ENCODE data around the gene CDH22.

CDH22 gene

DNA sequence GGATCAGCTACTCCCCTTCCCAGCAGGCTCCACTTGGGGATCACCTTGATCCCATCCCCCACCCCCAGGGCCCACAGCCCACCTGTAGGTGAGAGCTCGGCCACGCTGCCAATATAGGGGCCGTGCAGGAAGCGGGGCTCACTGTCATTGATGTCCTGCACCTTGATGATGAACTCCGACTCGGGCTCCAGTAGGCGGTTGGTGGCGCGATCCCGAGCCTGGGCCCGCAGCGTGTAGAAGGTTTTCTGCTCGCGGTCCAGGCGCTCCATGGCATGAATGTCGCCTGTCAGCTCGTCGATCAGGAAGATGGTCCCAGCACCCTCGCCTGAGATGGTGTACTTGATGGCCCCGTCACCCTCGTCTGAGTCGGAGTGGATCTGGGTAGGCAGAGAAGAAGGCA lies 67.4 kb downstream of the CDH22 start:
- H3K4me3 ChIP-seq (ENCODE audit: low read length), result no peak overlapping the region
- no peaks in the 10 kb centered on the region for H3K27me3 ChIP-seq (ENCODE audit: control insufficient read depth, insufficient read depth, low read length)
- H3K9me3 ChIP-seq (ENCODE audit: control insufficient read depth, insufficient read depth, low read length), result no peaks in the 10 kb centered on the region
- no CpG with 5 or more reads among the region's 22 CpGs for WGBS (ENCODE audit: insufficient coverage, insufficient read length)
- no peaks in the 10 kb centered on the region for H3K36me3 ChIP-seq (ENCODE audit: control insufficient read depth, insufficient read depth, low read length)
- no peak overlapping the region for H3K27ac ChIP-seq (ENCODE audit: low read length)
- H3K4me1 ChIP-seq (ENCODE audit: control insufficient read depth, insufficient read depth, low read length), result no peaks in the 10 kb centered on the region; the same call in 1 of the 2 replicates
- no peak for DNase-seq (ENCODE audit: low read depth, low spot score)

DNA sequence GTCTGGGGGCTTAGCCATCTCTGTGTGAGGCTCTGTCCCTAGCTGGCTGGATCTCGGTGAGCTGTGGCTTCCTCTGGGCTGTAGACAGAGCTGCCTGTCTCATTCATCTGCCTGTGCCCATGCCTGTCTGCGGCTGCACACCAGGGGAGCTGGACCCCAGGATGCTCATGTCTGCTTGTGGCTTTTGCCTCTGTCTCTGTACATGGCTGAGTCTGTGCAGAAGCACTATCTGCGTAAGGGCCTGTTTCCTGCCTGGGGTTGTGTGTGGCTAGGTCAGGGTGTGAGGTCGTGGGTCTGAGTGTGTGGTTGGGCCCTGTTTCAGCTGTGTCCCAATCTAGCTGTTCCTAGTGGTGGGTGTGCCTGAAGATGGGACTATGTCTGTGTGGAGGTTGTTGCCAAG lies 68.2 kb downstream of the CDH22 start:
- Histone ChIP-seq H3K27ac (ENCODE audit: low read length) (no peak overlapping the region), H3K4me1 (ENCODE audit: control insufficient read depth, insufficient read depth, low read length) (no peaks in the 10 kb centered on the region; the same call in 1 of the 2 replicates), H3K36me3 (ENCODE audit: control insufficient read depth, insufficient read depth, low read length) (no peaks in the 10 kb centered on the region), H3K4me3 (ENCODE audit: low read length) (no peak overlapping the region), H3K27me3 (ENCODE audit: control insufficient read depth, insufficient read depth, low read length) (no peaks in the 10 kb centered on the region), H3K9me3 (ENCODE audit: control insufficient read depth, insufficient read depth, low read length) (no peaks in the 10 kb centered on the region)
- no peak for DNase-seq (ENCODE audit: low read depth, low spot score)
- WGBS (ENCODE audit: insufficient coverage, insufficient read length), result no CpG with 5 or more reads among the region's 4 CpGs

DNA sequence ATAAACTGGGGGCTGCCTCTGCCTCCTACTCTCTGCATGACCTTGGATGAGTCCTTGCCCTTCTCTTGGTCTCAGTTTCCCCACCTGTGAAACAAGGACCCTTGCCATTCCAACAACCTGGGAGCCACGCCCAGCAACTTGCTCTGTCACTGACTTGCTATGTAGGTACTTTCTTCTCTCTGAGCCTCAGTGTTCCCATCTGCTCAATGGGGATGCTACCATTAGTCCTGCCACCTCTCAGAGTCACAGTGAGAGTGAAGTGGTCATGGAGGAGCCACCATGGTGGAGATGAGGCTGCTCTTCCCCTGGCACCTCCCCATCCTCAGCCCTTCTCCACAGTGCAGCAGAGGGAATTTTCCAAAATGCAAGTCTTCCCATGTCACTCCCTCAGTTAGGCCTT lies 70.6 kb downstream of the CDH22 start:
- Histone ChIP-seq H3K36me3 (ENCODE audit: control insufficient read depth, insufficient read depth, low read length) (no peaks in the 10 kb centered on the region), H3K27me3 (ENCODE audit: control insufficient read depth, insufficient read depth, low read length) (no peaks in the 10 kb centered on the region), H3K27ac (ENCODE audit: low read length) (no peak overlapping the region), H3K9me3 (ENCODE audit: control insufficient read depth, insufficient read depth, low read length) (no peaks in the 10 kb centered on the region), H3K4me3 (ENCODE audit: low read length) (no peak overlapping the region), H3K4me1 (ENCODE audit: control insufficient read depth, insufficient read depth, low read length) (no peaks in the 10 kb centered on the region; the same call in 1 of the 2 replicates)
- whole genome bisulfite sequencing (ENCODE audit: insufficient coverage, insufficient read length), result no CpG with 5 or more reads among the region's 1 CpG
- DNase-seq (ENCODE audit: low read depth, low spot score), result no peak

DNA sequence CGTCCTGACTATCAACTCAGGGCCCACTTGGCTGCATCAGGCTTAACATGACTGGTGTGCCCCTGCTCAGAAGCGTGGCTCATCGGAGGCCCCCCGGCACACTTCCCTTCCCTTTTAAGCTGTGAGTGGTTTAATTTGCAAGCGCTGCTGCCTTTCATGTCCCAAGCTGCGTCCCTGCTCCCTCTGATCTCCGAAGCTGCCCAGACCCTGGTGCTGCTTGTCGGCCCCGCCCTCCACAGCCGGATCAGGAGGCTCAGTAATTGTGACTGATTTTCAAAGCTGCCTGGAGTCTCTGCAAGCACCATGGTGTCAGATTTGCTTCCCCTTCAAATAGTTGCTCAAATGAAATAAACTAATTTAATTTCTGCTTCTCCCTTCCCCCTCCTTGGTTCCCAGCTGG lies 71.1 kb downstream of the CDH22 start:
- no peak overlapping the region for H3K4me3 ChIP-seq (ENCODE audit: low read length)
- no peak overlapping the region for H3K27ac ChIP-seq (ENCODE audit: low read length)
- H3K27me3 ChIP-seq (ENCODE audit: control insufficient read depth, insufficient read depth, low read length), result no peaks in the 10 kb centered on the region
- no peaks in the 10 kb centered on the region for H3K36me3 ChIP-seq (ENCODE audit: control insufficient read depth, insufficient read depth, low read length)
- WGBS (ENCODE audit: insufficient coverage, insufficient read length), result no CpG with 5 or more reads among the region's 10 CpGs
- no peak for DNase-seq (ENCODE audit: low read depth, low spot score)
- no peaks in the 10 kb centered on the region; the same call in 1 of the 2 replicates for H3K4me1 ChIP-seq (ENCODE audit: control insufficient read depth, insufficient read depth, low read length)
- H3K9me3 ChIP-seq (ENCODE audit: control insufficient read depth, insufficient read depth, low read length), result no peaks in the 10 kb centered on the region

DNA sequence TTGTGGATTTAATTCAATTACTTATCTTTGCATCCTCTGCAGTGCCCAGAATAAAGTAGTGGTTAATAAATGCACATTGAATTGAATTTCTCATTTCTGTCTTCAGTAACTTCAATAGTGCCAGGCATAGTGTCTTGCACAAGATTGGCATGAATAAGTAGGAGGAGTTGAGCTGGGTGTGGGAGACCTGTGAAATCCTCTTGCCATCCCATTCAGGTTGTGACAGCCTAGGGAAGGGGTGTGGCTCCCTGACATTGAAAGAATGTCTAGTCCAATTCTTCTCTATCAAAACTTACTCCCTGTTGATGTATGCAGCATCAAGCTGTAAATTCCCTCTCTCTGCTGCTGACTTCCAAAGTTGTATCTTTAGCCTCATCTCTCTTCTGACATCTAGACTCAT lies 73.2 kb downstream of the CDH22 start:
- DNase-seq (ENCODE audit: low read depth, low spot score), result no peak
- Histone ChIP-seq H3K4me1 (ENCODE audit: control insufficient read depth, insufficient read depth, low read length) (no peaks in the 10 kb centered on the region), H3K27me3 (ENCODE audit: control insufficient read depth, insufficient read depth, low read length) (no peaks in the 10 kb centered on the region), H3K9me3 (ENCODE audit: control insufficient read depth, insufficient read depth, low read length) (no peaks in the 10 kb centered on the region), H3K36me3 (ENCODE audit: control insufficient read depth, insufficient read depth, low read length) (no peaks in the 10 kb centered on the region), H3K4me3 (ENCODE audit: low read length) (no peak overlapping the region), H3K27ac (ENCODE audit: low read length) (no peak overlapping the region)

DNA sequence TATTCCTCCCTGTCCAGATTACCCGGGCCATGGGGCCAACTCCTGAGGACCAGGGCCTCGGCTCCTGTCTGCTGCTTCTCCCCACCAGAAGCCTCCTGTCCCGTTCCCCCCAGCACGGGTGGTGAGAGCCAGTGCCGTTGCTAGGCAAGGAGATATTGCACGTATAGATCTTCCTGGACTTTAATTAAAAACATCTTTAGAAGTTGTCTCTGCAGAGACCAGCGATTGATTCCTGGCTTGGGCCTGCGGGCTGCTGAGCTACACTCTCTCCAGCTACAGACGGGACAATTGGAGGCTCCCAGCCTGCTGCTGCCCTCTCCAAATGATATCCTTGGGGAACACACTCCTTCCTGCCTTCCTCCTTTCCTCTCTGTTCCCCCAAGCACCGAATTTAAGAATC lies 74.6 kb downstream of the CDH22 start:
- Histone ChIP-seq H3K27me3 (ENCODE audit: control insufficient read depth, insufficient read depth, low read length) (no peaks in the 10 kb centered on the region), H3K9me3 (ENCODE audit: control insufficient read depth, insufficient read depth, low read length) (no peaks in the 10 kb centered on the region), H3K4me1 (ENCODE audit: control insufficient read depth, insufficient read depth, low read length) (no peaks in the 10 kb centered on the region), H3K27ac (ENCODE audit: low read length) (no peak overlapping the region), H3K36me3 (ENCODE audit: control insufficient read depth, insufficient read depth, low read length) (no peaks in the 10 kb centered on the region), H3K4me3 (ENCODE audit: low read length) (no peak overlapping the region)
- DNase-seq (ENCODE audit: low read depth, low spot score), result no peak
- WGBS (ENCODE audit: insufficient coverage, insufficient read length), result no CpG with 5 or more reads among the region's 10 CpGs

DNA sequence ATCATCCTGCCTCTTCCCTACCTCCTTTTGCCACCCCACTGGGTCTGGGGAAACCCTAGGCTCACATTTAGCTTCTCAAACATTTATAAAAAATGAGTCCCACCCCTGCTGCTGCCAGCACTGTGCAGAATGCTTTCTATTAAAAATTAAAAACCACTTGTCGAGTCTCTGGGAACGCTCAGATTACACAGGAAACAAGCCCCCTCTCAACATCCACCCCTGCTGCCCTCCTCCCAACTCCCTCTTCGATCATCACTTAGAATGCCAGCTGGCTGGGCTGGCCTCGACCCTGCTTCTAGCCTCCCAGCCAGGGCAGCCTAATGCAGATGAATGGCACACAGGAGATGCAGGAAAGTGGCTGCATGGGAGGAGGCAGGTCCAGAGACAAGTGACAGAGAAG lies 75.8 kb downstream of the CDH22 start:
- Histone ChIP-seq H3K4me1 (ENCODE audit: control insufficient read depth, insufficient read depth, low read length) (no peaks in the 10 kb centered on the region), H3K27me3 (ENCODE audit: control insufficient read depth, insufficient read depth, low read length) (no peaks in the 10 kb centered on the region), H3K9me3 (ENCODE audit: control insufficient read depth, insufficient read depth, low read length) (no peaks in the 10 kb centered on the region), H3K27ac (ENCODE audit: low read length) (no peak overlapping the region), H3K4me3 (ENCODE audit: low read length) (no peak overlapping the region), H3K36me3 (ENCODE audit: control insufficient read depth, insufficient read depth, low read length) (no peaks in the 10 kb centered on the region)
- no peak for DNase-seq (ENCODE audit: low read depth, low spot score)
- WGBS (ENCODE audit: insufficient coverage, insufficient read length), result no CpG with 5 or more reads among the region's 4 CpGs

DNA sequence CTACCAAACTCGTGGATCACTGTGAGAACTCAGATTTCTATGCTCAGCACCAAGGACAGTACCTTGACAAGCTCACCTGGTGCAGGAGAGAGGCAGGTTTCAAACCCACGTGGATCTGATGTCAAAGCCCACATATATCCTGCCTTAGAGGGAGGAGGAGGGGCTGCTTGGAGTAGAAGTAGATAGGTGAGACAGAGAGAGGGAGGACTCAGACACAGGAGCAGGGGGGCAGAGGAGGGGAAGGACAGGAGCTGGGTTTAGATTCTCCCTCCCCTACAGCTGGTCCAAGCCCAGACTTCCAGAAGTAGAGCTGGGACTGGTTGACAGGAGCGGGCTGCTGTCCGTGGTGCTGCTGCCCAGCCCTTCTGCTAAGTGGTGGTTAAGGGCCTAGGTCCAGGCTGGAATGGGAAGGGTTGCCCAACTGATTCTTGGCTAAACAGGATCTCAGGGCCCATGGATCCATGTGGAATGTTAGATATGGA lies 77.5 kb downstream of the CDH22 start:
- H3K9me3 ChIP-seq (ENCODE audit: control insufficient read depth, insufficient read depth, low read length), result no peaks in the 10 kb centered on the region
- no peaks in the 10 kb centered on the region for H3K4me1 ChIP-seq (ENCODE audit: control insufficient read depth, insufficient read depth, low read length)
- H3K27me3 ChIP-seq (ENCODE audit: control insufficient read depth, insufficient read depth, low read length), result no peaks in the 10 kb centered on the region
- no peaks in the 10 kb centered on the region for H3K36me3 ChIP-seq (ENCODE audit: control insufficient read depth, insufficient read depth, low read length)
- DNase-seq (ENCODE audit: low read depth, low spot score), result no peak
- no peak overlapping the region for H3K27ac ChIP-seq (ENCODE audit: low read length)
- no CpG with 5 or more reads among the region's 4 CpGs for WGBS (ENCODE audit: insufficient coverage, insufficient read length)
- no peak overlapping the region for H3K4me3 ChIP-seq (ENCODE audit: low read length)

DNA sequence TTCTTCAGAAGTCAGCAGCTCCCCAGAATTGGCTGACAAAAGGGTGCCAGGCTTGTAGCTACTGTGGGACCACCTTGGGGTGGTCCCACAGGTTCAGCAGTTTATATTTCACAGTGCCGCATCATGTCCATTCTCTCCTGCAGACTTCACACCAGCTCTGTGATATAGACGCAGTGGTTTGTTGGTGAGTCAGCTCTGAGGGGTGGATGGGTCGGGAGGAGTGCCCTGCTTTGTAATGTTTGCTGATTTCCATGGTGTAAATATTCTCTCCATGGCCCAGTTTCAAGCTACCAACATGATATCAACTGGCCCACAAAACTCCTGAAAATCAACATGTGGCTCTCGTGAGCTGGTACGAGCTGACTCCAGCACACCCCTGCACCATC lies 78.2 kb downstream of the CDH22 start:
- no peaks in the 10 kb centered on the region for H3K4me1 ChIP-seq (ENCODE audit: control insufficient read depth, insufficient read depth, low read length)
- H3K36me3 ChIP-seq (ENCODE audit: control insufficient read depth, insufficient read depth, low read length), result no peaks in the 10 kb centered on the region
- no peak overlapping the region for H3K27ac ChIP-seq (ENCODE audit: low read length)
- H3K27me3 ChIP-seq (ENCODE audit: control insufficient read depth, insufficient read depth, low read length), result no peaks in the 10 kb centered on the region
- H3K4me3 ChIP-seq (ENCODE audit: low read length), result no peak overlapping the region
- H3K9me3 ChIP-seq (ENCODE audit: control insufficient read depth, insufficient read depth, low read length), result no peaks in the 10 kb centered on the region
- WGBS (ENCODE audit: insufficient coverage, insufficient read length), result no CpG with 5 or more reads among the region's 5 CpGs
- no peak for DNase-seq (ENCODE audit: low read depth, low spot score)

DNA sequence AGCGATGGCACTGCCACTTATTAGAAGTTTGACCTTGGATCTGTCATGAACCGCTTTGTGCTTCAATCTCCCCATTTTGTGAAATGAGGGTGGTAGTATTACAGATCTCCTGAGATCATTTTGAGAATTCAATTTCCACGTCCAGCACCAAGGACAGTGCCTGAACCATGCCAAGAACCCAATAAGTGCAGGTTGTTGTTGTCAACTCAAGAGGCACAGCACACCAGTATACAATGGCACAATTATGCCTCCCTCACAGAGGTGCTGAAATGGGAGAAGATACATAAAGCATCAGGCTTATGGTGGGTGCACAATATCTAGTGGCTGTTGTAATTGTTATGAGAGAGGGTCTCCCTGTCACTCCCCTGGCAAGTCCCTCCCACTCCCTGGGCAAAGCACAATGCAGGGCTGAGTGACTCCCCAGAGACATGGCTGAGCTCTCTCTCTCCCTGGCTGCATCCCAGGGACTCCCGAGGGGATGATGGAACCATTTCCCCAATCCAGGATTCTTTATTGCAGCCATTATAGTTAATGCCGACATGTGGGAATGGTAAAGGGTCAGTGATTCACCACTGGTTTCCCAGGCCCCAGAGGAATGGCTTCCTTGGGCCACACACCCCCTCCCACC lies 78.7 kb downstream of the CDH22 start:
- H3K4me3 ChIP-seq (ENCODE audit: low read length), result no peak overlapping the region
- DNase-seq (ENCODE audit: low read depth, low spot score), result no peak
- whole genome bisulfite sequencing (ENCODE audit: insufficient coverage, insufficient read length), result no CpG with 5 or more reads among the region's 5 CpGs

DNA sequence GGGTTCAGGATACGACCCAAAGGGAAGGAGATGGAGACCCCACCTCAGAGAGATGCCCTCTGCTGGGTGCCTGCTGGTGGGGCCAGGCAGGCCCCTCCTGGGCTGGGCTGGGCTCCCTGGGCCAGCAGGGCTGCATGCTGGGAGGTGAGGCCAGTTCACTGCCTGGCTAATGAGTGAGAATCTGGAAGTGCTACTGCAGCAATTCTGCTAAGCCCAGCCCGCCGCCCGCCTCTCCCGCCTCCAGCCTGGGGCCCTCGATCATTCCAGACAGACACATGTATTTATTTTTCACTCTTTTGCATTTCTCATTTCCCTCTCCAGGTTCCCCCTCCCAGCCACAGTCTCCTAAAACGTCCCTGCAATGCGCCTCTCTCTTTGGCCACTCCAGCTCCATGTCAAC lies 79.6 kb downstream of the CDH22 start:
- no peak overlapping the region for H3K27ac ChIP-seq (ENCODE audit: low read length)
- no peak overlapping the region for H3K4me3 ChIP-seq (ENCODE audit: low read length)
- H3K9me3 ChIP-seq (ENCODE audit: control insufficient read depth, insufficient read depth, low read length), result no peaks in the 10 kb centered on the region
- no CpG with 5 or more reads among the region's 8 CpGs for WGBS (ENCODE audit: insufficient coverage, insufficient read length)
- no peaks in the 10 kb centered on the region for H3K36me3 ChIP-seq (ENCODE audit: control insufficient read depth, insufficient read depth, low read length)
- H3K4me1 ChIP-seq (ENCODE audit: control insufficient read depth, insufficient read depth, low read length), result peaks cover 2% of the 10 kb centered on the region; the same call in 1 of the 2 replicates
- no peak for DNase-seq (ENCODE audit: low read depth, low spot score)
- H3K27me3 ChIP-seq (ENCODE audit: control insufficient read depth, insufficient read depth, low read length), result no peaks in the 10 kb centered on the region

More for the DNA sequence above, 78.7 kb downstream of the CDH22 start:
- Histone ChIP-seq H3K27ac (ENCODE audit: low read length) (no peak overlapping the region), H3K27me3 (ENCODE audit: control insufficient read depth, insufficient read depth, low read length) (no peaks in the 10 kb centered on the region), H3K4me1 (ENCODE audit: control insufficient read depth, insufficient read depth, low read length) (no peaks in the 10 kb centered on the region), H3K9me3 (ENCODE audit: control insufficient read depth, insufficient read depth, low read length) (no peaks in the 10 kb centered on the region), H3K36me3 (ENCODE audit: control insufficient read depth, insufficient read depth, low read length) (no peaks in the 10 kb centered on the region)
